HG03066 (cell line): ENCODE results near the gene RTEL1.

Experiments
- ATAC-seq: cut with Tn5 transposase; IDR thresholded peaks from one replicate; pipeline ENCODE4 v1.9.1; 2021; ENCODE audit warnings: low read depth; ENCODE audit not compliant: unreplicated experiment

RTEL1 gene

DNA sequence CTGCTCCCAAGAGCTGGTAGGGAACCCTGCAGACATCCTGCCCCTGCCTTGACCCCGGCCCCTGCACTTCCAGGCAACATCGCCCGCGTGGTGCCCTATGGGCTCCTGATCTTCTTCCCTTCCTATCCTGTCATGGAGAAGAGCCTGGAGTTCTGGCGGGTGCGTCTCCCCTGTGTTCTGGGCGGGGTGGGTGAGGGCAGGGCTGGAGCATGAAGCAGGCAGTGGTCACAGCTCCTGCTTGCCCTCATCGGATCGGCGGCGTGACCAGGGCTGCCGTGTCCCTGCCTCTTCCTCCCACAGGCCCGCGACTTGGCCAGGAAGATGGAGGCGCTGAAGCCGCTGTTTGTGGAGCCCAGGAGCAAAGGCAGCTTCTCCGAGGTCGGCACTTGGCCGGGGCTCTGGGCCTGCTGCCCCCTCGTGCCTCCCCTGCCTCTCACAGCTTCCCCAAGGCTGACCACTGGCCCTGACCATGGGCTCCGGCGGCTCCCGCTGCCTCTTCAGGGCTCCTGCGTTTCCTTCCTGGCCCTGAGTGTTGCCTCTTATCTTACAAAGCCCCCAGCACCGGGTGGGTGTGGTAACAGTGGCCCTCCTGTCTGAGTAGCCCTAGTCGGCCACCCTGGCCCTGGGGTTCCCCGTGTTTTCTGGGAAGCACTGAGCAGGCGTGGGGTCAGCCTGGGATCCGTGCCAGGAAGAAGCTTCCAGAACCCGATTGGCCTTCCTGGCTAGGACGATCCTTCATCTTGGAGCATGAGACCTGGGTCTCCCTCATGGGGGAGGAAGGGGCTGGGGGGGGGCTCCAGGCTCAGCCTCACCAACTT is 30.3 kb downstream of the RTEL1 start:
- no peak for ATAC-seq

GRCh38 chr20:63689046-63690002 is 31.2 kb downstream of the RTEL1 start:
- no peak for ATAC-seq

DNA sequence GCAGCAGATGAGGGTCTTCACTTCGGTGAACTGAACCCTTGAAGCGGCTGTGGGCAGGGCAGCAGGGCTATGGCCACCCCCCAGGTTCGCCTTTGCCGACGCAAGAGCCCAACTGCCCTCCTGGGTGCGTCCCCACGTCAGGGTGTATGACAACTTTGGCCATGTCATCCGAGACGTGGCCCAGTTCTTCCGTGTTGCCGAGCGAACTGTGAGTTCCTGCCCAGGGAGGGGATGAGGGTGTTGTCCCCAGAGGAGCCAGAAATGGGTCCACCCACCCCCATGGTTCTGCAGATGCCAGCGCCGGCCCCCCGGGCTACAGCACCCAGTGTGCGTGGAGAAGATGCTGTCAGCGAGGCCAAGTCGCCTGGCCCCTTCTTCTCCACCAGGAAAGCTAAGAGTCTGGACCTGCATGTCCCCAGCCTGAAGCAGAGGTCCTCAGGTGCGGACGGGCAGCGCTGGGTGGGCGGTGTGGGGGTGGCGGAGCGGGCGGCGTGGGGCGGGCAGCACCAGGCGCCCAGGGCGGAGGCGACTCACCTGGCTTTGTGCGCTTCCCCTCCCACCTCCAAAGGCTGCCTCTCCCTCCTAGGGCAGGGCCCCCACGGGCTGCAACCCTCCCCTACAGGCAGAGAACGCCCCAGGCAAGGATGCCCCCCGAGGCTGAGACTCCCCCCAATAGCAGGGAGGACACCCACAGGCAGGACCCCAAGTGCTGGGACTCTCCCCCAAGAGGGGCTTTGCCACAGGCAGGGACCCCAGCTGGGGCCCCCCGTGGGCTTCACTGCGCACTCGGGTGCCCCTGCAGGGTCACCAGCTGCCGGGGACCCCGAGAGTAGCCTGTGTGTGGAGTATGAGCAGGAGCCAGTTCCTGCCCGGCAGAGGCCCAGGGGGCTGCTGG is 32.1 kb downstream of the RTEL1 start:
- no peak for ATAC-seq

GRCh38 chr20:63690898-63691710 is 33.0 kb downstream of the RTEL1 start:
- no peak for ATAC-seq

- no peak for ATAC-seq
Observed at GRCh38 chr20:63691711-63692435, 33.8 kb downstream of the RTEL1 start.

- no peak for ATAC-seq
Observed at GRCh38 chr20:63692436-63693082, 34.4 kb downstream of the RTEL1 start.

DNA sequence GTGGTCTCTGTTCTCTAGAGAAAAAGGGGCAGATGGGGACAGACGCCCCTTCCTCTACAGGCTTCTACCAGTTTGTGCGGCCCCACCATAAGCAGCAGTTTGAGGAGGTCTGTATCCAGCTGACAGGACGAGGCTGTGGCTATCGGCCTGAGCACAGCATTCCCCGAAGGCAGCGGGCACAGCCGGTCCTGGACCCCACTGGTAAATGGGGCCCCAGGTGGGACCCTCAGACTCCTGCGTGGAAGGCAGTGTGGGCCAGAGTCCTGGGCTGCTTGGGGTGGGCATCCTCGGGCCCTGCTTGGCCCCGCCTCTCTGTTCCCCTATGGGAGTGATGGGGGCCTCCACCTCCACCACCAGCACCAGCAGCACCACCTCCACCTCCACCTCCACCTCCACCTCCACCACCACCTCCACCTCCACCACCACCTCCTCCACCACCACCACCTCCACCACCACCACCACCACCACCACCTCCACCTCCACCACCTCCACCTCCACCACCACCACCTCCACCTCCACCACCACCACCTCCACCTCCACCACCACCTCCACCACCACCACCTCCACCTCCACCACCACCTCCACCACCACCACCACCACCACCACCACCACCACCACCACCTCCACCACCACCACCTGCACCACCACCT is 35.1 kb downstream of the RTEL1 start:
- ATAC-seq, result no peak

DNA sequence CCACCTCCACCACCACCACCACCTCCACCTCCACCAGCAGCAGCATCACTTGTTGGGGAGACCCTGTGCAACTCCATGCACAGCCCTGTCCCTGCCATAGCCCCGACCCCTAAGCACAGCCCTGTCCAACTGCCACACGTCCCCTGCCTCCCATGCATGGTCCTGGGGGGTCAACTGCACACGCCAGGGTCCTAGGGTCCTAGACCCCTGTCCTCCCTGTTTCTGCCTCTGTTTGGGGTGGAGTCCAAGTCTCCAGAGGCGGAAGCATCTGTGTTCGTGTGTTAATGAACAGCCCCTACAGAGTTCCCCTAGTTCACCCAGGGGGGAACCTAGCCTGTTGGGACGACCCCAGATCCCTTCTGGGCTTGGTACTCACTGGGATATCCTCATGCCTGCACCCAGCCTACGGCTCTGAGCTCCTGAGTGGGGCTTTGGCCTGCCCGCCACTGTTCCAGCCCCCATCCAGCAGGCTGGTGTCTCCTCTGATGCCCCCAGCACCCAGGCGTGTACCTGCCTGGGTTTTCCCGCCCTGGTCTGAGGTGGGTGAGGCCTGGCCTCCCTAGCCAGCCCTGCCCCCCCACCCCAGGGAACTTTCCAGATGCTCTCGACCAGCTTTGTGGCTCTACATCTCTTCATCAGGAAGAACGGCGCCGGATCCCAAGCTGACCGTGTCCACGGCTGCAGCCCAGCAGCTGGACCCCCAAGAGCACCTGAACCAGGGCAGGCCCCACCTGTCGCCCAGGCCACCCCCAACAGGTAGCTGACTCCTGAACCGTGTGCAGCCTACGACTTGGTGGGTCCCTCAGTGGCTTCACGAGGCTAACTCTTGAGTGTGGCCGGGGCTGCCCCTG is 35.8 kb downstream of the RTEL1 start:
- ATAC-seq, result no peak

DNA sequence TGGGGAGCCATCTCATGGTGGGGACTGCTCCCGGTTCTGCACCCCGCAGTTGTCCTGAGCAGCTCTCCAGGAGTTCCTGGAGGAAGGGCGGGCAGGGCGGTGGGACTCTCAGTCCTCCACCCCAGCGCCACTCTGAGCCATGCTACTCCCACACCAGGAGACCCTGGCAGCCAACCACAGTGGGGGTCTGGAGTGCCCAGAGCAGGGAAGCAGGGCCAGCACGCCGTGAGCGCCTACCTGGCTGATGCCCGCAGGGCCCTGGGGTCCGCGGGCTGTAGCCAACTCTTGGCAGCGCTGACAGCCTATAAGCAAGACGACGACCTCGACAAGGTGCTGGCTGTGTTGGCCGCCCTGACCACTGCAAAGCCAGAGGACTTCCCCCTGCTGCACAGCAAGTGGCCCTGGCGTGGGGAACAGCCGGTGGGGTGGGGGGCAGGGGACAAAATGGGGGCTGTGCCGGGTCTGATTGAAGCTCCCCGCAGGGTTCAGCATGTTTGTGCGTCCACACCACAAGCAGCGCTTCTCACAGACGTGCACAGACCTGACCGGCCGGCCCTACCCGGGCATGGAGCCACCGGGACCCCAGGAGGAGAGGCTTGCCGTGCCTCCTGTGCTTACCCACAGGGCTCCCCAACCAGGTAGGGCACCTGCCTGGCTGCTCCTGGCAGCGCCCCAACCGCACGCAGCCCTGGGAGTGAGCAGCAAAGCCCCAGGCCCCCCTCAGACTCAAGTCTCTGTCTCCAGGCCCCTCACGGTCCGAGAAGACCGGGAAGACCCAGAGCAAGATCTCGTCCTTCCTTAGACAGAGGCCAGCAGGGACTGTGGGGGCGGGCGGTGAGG is 36.7 kb downstream of the RTEL1 start:
- no peak for ATAC-seq

DNA sequence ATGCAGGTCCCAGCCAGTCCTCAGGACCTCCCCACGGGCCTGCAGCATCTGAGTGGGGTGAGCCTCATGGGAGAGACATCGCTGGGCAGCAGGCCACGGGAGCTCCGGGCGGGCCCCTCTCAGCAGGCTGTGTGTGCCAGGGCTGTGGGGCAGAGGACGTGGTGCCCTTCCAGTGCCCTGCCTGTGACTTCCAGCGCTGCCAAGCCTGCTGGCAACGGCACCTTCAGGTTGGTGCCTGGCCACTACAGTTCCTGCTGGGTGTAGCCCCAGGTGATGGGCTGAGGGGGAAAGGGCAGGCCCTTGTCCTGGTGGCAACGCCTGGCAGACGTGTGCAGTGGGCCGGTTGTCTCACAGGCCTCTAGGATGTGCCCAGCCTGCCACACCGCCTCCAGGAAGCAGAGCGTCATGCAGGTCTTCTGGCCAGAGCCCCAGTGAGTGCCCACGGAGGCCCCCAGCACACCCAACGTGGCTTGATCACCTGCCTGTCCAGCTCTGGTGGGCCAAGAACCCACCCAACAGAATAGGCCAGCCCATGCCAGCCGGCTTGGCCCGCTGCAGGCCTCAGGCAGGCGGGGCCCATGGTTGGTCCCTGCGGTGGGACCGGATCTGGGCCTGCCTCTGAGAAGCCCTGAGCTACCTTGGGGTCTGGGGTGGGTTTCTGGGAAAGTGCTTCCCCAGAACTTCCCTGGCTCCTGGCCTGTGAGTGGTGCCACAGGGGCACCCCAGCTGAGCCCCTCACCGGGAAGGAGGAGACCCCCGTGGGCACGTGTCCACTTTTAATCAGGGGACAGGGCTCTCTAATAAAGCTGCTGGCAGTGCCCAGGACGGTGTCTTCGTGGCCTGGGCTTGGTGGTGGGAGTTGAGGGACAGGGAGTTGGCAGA is 37.6 kb downstream of the RTEL1 start:
- no peak for ATAC-seq

DNA sequence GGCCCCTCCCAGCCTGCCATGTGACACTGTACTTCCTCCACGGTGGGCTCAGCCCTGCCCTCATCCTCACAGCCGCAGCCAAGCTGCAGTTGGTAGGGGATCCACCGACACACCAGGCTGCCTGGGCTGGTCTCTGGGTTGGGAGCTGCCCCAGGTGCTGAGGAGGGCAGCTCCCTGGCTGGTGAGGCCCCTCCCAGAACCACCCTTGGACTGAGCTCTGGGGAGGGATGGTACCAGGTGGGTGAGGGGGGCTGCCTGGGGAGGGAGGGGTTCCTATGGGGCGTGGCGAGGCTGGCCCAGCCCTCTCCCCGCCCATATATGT is 38.2 kb downstream of the RTEL1 start:
- no peak for ATAC-seq

GRCh38 chr20:63696628-63697356 is 38.7 kb downstream of the RTEL1 start, which contains the start of gene TNFRSF6B:
TSS of gene TNFRSF6B (plus strand) at chr20:63696652. CDS start at chr20:63696768, 116 bp downstream.
- no peak for ATAC-seq

GRCh38 chr20:63697357-63697867 is 39.3 kb downstream of the RTEL1 start:
- no peak for ATAC-seq

DNA sequence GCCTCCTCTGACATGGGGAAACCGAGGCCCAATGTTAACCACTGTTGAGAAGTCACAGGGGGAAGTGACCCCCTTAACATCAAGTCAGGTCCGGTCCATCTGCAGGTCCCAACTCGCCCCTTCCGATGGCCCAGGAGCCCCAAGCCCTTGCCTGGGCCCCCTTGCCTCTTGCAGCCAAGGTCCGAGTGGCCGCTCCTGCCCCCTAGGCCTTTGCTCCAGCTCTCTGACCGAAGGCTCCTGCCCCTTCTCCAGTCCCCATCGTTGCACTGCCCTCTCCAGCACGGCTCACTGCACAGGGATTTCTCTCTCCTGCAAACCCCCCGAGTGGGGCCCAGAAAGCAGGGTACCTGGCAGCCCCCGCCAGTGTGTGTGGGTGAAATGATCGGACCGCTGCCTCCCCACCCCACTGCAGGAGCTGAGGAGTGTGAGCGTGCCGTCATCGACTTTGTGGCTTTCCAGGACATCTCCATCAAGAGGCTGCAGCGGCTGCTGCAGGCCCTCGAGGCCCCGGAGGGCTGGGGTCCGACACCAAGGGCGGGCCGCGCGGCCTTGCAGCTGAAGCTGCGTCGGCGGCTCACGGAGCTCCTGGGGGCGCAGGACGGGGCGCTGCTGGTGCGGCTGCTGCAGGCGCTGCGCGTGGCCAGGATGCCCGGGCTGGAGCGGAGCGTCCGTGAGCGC is 39.9 kb downstream of the RTEL1 start:
- ATAC-seq, result no peak
